Measurements from ENCODE around the gene SLC2A2.

The SLC2A2 gene

GRCh38 chr3:170947018-170947769 is 79.3 kb downstream of the SLC2A2 start:
- H3K9ac ChIP-seq (ENCODE audit: low read length): no peak overlapping the region
- no peaks in the 10 kb centered on the region for H3K36me3 ChIP-seq (ENCODE audit: control insufficient read depth, insufficient read depth, low read length)
- no peaks in the 10 kb centered on the region for H3K9me3 ChIP-seq (ENCODE audit: control insufficient read depth, low read length)
- H3K4me3 ChIP-seq (ENCODE audit: low read length): no peak overlapping the region
- H3K27me3 ChIP-seq (ENCODE audit: control insufficient read depth, insufficient read depth, low read length): no peaks in the 10 kb centered on the region
- H3K4me1 ChIP-seq (ENCODE audit: control insufficient read depth, insufficient read depth, low read length): no peaks in the 10 kb centered on the region

All from mucosa of stomach (tissue), 1 donor.